GM12878 (cell line): ENCODE measurements around the gene MYBPHL. TPM values are rescaled to one million over a fixed set of nuclear protein-coding genes. Genes with fewer than 3 reads are reported as not detected.

ENCODE experiments used
- BACH1 ChIP-seq: fragments of 450-650 bp; IDR thresholded peaks from 2 replicates; pipeline ENCODE4 v1.6.1; 2017; ENCODE audit warnings: mild to moderate bottlenecking, borderline replicate concordance
- BCL3 ChIP-seq: IDR thresholded peaks from 2 replicates; pipeline ENCODE4 v1.6.1; 2011; ENCODE audit warnings: borderline replicate concordance, low read depth, mild to moderate bottlenecking, moderate library complexity, low read length; ENCODE audit not compliant: insufficient read depth, poor library complexity, severe bottlenecking
- HDGF ChIP-seq: fragments of 450-650 bp; IDR thresholded peaks from 2 replicates; pipeline ENCODE4 v1.6.1; 2016; ENCODE audit warnings: antibody characterized with exemption
- IKZF2 ChIP-seq, 2 experiments: fragments of 450-650 bp; IDR thresholded peaks; 2 replicates each; pipeline ENCODE4 v1.6.1; 2017; ENCODE audit warnings: mild to moderate bottlenecking in 2 of 2, moderate library complexity in 2 of 2
- KDM1A ChIP-seq: fragments of 200-600 bp; sonication (generic); IDR thresholded peaks from 2 replicates; pipeline ENCODE4 v1.6.1; 2016; ENCODE audit warnings: borderline replicate concordance
- MEF2A ChIP-seq: IDR thresholded peaks from 2 replicates; pipeline ENCODE4 v1.6.1; 2011; ENCODE audit warnings: low read depth, mild to moderate bottlenecking, low read length, moderate library complexity; ENCODE audit not compliant: insufficient read depth
- NFYB ChIP-seq: IDR thresholded peaks from 2 replicates; pipeline ENCODE4 v1.6.1; 2011; ENCODE audit warnings: low read depth, mild to moderate bottlenecking, low read length, improper control_type of control experiment, moderate library complexity; ENCODE audit not compliant: insufficient read depth
- NR2F1 ChIP-seq: fragments of 450-650 bp; conservative IDR thresholded peaks from 2 replicates; pipeline ENCODE4 v1.6.1; 2017; ENCODE audit warnings: mild to moderate bottlenecking
- POLR2AphosphoS2 ChIP-seq: IDR thresholded peaks from 2 replicates; pipeline ENCODE4 v1.6.1; 2011; ENCODE audit warnings: low read depth, mild to moderate bottlenecking, low read length, improper control_type of control experiment, moderate library complexity
- RELA ChIP-seq: fragments of 450-650 bp; IDR thresholded peaks from 2 replicates; pipeline ENCODE4 v1.8.0; 2014; ENCODE audit warnings: borderline replicate concordance; ENCODE audit not compliant: partially characterized antibody
- RUNX3 ChIP-seq: IDR thresholded peaks from 2 replicates; pipeline ENCODE4 v1.6.1; 2012; ENCODE audit warnings: low read length, inconsistent platforms
- SUPT20H ChIP-seq: IDR thresholded peaks from 2 replicates; pipeline ENCODE4 v1.6.1; 2011; ENCODE audit warnings: low read depth, mild to moderate bottlenecking, low read length, moderate library complexity, borderline replicate concordance; ENCODE audit not compliant: control insufficient read depth
- USF1 ChIP-seq: IDR thresholded peaks from 2 replicates; pipeline ENCODE4 v1.6.1; 2011; ENCODE audit warnings: borderline replicate concordance, low read depth, mild to moderate bottlenecking, moderate library complexity, mixed read lengths, low read length; ENCODE audit not compliant: insufficient read depth; ENCODE audit errors: extremely low read length
- ZZZ3 ChIP-seq: IDR thresholded peaks from 2 replicates; pipeline ENCODE4 v1.6.1; 2011; ENCODE audit warnings: low read depth; ENCODE audit not compliant: control insufficient read depth, insufficient read length
- polyA plus RNA-seq, 11 experiments: library from polyadenylated mRNA; depleted of rRNA in 4 of 11; unstranded in 6 of 11; stranded (reverse) in 5 of 11; fragments of >200 nt; fragmentation: Nextera tagmentation in 4 of 11; fragmentation: Illumina TruSeq in 1 of 11; extraction: Ambion mirVana in 4 of 11; extraction: Trizol in 1 of 11; gene quantifications; 1 replicate in 1 of 11; 2 replicates in 10 of 11; pipeline versions ENCODE4 v1.2.1 to v1.2.3, GENCODE V29; 2011 to 2016; ENCODE audit warnings: inconsistent platforms in 2 of 11, missing spikeins in 2 of 11, low read depth in 1 of 11
- total RNA-seq, 4 experiments: library from RNA; depleted of rRNA in 3 of 4; stranded (reverse); fragments of >200 nt in 3 of 4; fragmentation: Illumina TruSeq in 1 of 4; extraction: Trizol in 1 of 4; gene quantifications; 2 replicates each; pipeline versions ENCODE4 v1.2.1 to v1.2.3, GENCODE V29; 2013 to 2021
- TF ChIP-seq, protein P1 (sequence below): IDR thresholded peaks from 2 replicates; pipeline ENCODE4 v1.6.1; 2011; ENCODE audit warnings: low read depth, mild to moderate bottlenecking, low read length, moderate library complexity, borderline replicate concordance; ENCODE audit errors: extremely low read depth
- TF ChIP-seq, protein P2 (sequence below): IDR thresholded peaks from 2 replicates; pipeline ENCODE4 v1.6.1; 2012; ENCODE audit warnings: low read length, inconsistent platforms
- TF ChIP-seq, protein P3 (sequence below): fragments of 450-650 bp; IDR thresholded peaks from 2 replicates; pipeline ENCODE4 v1.6.1; 2017; ENCODE audit warnings: mild to moderate bottlenecking, moderate library complexity
- TF ChIP-seq, protein P4 (sequence below), 3 experiments: IDR thresholded peaks in 2 of 3; conservative IDR thresholded peaks in 1 of 3; 2 replicates each; pipeline ENCODE4 v1.5.1; 2011; ENCODE audit warnings: low read depth in 3 of 3, low read length in 3 of 3, mild to moderate bottlenecking in 3 of 3, control low read depth in 2 of 3, moderate library complexity in 2 of 3, inconsistent platforms in 1 of 3, mixed read lengths in 1 of 3; ENCODE audit not compliant: control insufficient read depth in 2 of 3, insufficient read depth in 1 of 3; ENCODE audit errors: extremely low read depth in 1 of 3

MYBPHL gene
- total and polyA plus RNA-seq, 10 of the 15 experiments (the other 5 are each of a cell fraction or from before 2014, with no cell fraction given): 0.16 to 0.75 (median 0.54) TPM; not detected in 7

DNA sequence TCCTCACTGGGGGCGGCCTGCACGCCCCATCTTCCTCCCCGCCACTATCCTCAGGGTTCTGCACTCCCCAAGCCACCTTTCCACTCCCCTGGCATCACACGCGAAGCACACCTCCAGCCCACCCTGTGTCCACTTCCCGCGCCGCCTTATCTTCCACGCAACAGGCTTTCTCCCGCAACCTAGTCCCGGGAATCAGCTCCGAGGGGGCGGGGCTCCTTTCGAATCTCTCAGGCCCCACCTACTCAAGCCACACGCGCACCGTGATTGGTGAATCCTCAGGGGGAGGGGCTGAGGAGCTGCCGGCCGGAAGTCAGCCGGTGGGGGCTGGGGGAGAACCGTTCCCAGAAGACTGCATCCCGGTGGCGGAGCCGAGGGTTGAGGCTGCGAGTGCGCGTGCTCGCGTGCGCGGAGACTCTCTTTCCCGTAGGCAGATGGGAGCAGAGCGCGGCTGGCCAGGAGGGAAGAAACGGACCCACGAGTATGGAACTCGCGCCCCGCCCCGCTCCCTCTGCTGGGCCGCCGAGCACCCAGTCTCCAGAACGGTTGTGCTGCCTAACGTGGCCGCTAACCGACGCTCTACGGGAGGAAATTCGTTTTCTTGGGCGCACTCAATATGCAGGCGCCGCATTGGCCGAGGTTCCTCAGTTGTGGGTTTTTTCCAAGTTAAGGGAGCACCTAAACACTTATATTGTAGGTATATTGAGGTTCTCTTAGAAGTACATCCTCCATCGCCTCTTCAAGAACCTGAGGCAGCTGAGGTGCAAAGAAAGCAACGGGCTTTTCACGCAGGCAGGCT lies 23.7 kb downstream of the MYBPHL start, which contains the start of gene PSRC1 (continued):
- TF ChIP-seq KDM1A (no peak), NFYB (peak; percentile 42; the same call in 1 of the 2 replicates), NR2F1 (peak; percentile 55), POLR2AphosphoS2 (no peak), SUPT20H (no peak), RUNX3 (no peak), USF1 (no peak), MEF2A (no peak), ZZZ3 (no peak), BCL3 (no peak), HDGF (peak; percentile 79; the same call in 1 of the 2 replicates), BACH1 (no peak), IKZF2 (IDR thresholded peaks at IDR 0.05) (peak; percentile 50 to 69; a peak in 3 of 4 replicates), RELA (no peak)
- TF ChIP-seq, protein P1, sequence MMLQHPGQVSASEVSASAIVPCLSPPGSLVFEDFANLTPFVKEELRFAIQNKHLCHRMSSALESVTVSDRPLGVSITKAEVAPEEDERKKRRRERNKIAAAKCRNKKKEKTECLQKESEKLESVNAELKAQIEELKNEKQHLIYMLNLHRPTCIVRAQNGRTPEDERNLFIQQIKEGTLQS: no peak
- TF ChIP-seq, protein P2, sequence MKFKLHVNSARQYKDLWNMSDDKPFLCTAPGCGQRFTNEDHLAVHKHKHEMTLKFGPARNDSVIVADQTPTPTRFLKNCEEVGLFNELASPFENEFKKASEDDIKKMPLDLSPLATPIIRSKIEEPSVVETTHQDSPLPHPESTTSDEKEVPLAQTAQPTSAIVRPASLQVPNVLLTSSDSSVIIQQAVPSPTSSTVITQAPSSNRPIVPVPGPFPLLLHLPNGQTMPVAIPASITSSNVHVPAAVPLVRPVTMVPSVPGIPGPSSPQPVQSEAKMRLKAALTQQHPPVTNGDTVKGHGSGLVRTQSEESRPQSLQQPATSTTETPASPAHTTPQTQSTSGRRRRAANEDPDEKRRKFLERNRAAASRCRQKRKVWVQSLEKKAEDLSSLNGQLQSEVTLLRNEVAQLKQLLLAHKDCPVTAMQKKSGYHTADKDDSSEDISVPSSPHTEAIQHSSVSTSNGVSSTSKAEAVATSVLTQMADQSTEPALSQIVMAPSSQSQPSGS: no peak
- TF ChIP-seq, protein P3, sequence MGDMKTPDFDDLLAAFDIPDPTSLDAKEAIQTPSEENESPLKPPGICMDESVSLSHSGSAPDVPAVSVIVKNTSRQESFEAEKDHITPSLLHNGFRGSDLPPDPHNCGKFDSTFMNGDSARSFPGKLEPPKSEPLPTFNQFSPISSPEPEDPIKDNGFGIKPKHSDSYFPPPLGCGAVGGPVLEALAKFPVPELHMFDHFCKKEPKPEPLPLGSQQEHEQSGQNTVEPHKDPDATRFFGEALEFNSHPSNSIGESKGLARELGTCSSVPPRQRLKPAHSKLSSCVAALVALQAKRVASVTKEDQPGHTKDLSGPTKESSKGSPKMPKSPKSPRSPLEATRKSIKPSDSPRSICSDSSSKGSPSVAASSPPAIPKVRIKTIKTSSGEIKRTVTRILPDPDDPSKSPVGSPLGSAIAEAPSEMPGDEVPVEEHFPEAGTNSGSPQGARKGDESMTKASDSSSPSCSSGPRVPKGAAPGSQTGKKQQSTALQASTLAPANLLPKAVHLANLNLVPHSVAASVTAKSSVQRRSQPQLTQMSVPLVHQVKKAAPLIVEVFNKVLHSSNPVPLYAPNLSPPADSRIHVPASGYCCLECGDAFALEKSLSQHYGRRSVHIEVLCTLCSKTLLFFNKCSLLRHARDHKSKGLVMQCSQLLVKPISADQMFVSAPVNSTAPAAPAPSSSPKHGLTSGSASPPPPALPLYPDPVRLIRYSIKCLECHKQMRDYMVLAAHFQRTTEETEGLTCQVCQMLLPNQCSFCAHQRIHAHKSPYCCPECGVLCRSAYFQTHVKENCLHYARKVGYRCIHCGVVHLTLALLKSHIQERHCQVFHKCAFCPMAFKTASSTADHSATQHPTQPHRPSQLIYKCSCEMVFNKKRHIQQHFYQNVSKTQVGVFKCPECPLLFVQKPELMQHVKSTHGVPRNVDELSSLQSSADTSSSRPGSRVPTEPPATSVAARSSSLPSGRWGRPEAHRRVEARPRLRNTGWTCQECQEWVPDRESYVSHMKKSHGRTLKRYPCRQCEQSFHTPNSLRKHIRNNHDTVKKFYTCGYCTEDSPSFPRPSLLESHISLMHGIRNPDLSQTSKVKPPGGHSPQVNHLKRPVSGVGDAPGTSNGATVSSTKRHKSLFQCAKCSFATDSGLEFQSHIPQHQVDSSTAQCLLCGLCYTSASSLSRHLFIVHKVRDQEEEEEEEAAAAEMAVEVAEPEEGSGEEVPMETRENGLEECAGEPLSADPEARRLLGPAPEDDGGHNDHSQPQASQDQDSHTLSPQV: no peak
- TF ChIP-seq, protein P4, sequence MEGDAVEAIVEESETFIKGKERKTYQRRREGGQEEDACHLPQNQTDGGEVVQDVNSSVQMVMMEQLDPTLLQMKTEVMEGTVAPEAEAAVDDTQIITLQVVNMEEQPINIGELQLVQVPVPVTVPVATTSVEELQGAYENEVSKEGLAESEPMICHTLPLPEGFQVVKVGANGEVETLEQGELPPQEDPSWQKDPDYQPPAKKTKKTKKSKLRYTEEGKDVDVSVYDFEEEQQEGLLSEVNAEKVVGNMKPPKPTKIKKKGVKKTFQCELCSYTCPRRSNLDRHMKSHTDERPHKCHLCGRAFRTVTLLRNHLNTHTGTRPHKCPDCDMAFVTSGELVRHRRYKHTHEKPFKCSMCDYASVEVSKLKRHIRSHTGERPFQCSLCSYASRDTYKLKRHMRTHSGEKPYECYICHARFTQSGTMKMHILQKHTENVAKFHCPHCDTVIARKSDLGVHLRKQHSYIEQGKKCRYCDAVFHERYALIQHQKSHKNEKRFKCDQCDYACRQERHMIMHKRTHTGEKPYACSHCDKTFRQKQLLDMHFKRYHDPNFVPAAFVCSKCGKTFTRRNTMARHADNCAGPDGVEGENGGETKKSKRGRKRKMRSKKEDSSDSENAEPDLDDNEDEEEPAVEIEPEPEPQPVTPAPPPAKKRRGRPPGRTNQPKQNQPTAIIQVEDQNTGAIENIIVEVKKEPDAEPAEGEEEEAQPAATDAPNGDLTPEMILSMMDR (IDR thresholded peaks at IDR 0.05 in 2 of 3, conservative IDR thresholded peaks at IDR 0.05 in 1 of 3; ENCODE audit: control insufficient read depth in 2 of 3, extremely low read depth in 1 of 3, insufficient read depth in 1 of 3, low read depth in 3 of 3, low read length in 3 of 3): peak; percentile 51 to 61 (median 55)
